ENCODE measurements around the gene PBLD. TPM values are rescaled to one million over a fixed set of nuclear protein-coding genes. Genes with fewer than 3 reads are reported as not detected.

Gene PBLD
- total RNA-seq, 1 donor from 2014 or later, result 8.6 TPM

DNA sequence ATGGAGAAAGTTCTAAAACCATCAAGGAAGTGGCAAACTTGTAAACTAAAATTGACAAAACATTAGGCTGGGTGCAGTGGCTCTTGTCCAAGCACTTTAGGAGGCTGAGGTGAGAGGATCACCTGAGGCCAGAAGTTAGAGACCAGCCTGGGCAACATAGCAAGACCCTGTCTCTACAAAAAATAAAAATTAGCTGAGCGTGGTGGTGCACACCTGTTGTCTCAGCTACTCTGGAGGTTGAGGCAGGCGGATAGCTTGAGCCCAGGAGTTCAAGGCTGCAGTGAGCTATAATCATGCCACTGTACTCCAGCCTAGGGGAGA, 30.3 kb downstream of the PBLD start:
- no peaks in the 10 kb centered on the region for H3K27me3 Mint-ChIP-seq (ENCODE audit: unreplicated experiment)
- no peak for DNase-seq (ENCODE audit: extremely low spot score, unreplicated experiment)
- no peaks in the 10 kb centered on the region for H3K9me3 Mint-ChIP-seq (ENCODE audit: unreplicated experiment)
- no peaks in the 10 kb centered on the region for H3K36me3 Mint-ChIP-seq (ENCODE audit: unreplicated experiment)
- peaks cover 10% of the 10 kb centered on the region for H3K4me1 Mint-ChIP-seq (ENCODE audit: unreplicated experiment)
- TF ChIP-seq, protein P1, sequence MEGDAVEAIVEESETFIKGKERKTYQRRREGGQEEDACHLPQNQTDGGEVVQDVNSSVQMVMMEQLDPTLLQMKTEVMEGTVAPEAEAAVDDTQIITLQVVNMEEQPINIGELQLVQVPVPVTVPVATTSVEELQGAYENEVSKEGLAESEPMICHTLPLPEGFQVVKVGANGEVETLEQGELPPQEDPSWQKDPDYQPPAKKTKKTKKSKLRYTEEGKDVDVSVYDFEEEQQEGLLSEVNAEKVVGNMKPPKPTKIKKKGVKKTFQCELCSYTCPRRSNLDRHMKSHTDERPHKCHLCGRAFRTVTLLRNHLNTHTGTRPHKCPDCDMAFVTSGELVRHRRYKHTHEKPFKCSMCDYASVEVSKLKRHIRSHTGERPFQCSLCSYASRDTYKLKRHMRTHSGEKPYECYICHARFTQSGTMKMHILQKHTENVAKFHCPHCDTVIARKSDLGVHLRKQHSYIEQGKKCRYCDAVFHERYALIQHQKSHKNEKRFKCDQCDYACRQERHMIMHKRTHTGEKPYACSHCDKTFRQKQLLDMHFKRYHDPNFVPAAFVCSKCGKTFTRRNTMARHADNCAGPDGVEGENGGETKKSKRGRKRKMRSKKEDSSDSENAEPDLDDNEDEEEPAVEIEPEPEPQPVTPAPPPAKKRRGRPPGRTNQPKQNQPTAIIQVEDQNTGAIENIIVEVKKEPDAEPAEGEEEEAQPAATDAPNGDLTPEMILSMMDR (IDR thresholded peaks at IDR 0.05), result no peak
- no peak overlapping the region for H3K27ac Mint-ChIP-seq (ENCODE audit: unreplicated experiment)
- no peak overlapping the region for H3K4me3 Mint-ChIP-seq (ENCODE audit: unreplicated experiment)

DNA sequence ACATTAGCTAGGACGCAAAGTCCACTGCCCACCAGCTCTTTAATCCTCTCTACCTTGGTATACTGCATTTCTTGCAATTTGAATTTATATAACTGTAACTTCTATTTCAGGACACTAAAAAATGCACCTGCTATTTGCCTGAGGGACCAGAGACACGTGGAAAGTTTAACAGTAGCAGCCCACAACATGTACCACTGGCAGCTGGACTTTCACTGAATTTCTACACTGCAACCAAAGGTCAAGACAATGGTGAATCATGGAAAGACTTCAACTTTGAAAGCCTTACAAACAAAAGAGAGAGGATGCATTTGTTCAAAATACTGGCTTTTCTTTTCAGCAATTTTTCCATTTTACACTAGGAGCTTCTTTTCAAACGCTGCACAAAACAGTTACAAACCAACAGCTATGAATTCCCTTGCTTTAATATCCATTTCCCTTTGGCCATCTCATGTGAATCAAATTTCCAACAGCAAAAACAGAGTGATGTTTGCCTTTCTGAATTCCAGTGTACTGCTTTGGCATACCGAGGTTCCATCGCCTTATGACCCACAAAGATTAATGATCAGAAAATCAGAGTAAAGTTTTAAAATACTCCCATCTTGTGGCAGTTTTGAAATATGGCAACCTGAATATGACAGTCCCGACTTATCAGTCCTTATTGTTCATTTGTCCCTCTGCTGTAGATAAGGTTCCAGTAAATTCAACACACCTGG, 30.8 kb downstream of the PBLD start:
- no peaks in the 10 kb centered on the region for H3K36me3 Mint-ChIP-seq (ENCODE audit: unreplicated experiment)
- H3K27ac Mint-ChIP-seq (ENCODE audit: unreplicated experiment), result peak overlapping the region; percentile 17
- H3K4me1 Mint-ChIP-seq (ENCODE audit: unreplicated experiment), result peaks cover 15% of the 10 kb centered on the region
- DNase-seq (ENCODE audit: extremely low spot score, unreplicated experiment), result no peak
- TF ChIP-seq, protein P1 (IDR thresholded peaks at IDR 0.05), result peak; percentile 71
- H3K9me3 Mint-ChIP-seq (ENCODE audit: unreplicated experiment), result no peaks in the 10 kb centered on the region
- H3K27me3 Mint-ChIP-seq (ENCODE audit: unreplicated experiment), result no peaks in the 10 kb centered on the region
- no peak overlapping the region for H3K4me3 Mint-ChIP-seq (ENCODE audit: unreplicated experiment)

DNA sequence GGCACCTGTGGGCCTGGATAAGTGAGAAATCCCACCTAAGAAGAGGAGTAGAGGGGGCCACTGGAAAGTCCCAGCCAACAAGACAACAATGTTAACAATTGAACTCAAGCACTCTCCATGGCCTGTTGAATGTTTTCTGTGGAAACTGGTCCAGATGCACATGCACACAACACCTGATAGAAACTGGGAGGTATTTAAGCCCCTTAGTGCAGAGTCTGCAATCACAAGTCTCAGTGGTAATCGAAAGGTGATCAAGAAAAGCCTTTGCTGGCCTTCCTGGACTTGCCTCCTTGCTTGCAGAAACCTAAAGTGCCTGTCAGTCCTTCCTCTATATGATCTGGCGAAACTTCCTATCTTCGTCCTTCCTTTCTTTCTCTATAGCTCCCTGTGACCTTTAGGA, 31.4 kb downstream of the PBLD start:
- no peaks in the 10 kb centered on the region for H3K36me3 Mint-ChIP-seq (ENCODE audit: unreplicated experiment)

DNA sequence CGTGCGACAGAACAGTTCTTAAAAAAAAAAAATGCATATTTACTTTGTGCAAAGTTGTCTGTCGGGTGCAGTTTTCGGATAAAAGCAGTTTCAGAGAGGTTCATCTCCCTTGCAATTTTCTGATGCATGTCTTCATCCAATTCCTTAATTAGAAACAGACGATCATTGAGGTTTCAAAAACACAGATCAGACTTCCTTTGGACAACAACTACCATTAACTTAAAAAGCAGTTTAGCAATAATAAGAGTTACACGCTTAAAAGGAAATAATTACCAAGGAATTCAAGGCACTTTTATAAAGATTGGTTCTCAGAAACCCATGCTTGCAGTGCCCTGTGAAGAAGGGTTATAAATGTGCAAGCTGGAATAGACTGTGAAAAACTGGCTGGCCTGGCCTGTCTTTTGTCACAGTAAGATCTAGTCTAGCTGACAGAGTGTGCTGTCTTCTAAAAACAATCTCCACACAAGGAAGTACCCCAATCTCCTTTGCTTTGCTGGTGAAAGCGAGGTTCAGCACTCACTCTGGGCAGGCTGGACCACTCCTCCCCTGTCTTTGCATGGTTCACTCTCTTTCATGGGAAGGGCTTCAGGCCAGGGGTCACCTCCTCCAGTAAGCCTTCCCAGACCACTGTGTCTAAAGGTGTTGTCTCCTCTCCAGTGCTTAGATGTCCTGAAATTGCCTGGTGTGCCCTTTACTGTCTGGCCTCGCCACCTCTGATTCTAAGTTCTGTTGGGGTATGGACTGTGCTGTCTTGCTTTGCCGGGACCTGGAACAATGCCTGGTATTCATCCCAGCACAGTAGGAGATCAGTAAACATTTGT, 35.7 kb downstream of the PBLD start:
- no peaks in the 10 kb centered on the region for H3K9me3 Mint-ChIP-seq (ENCODE audit: unreplicated experiment)
- no peak for DNase-seq (ENCODE audit: extremely low spot score, unreplicated experiment)
- H3K36me3 Mint-ChIP-seq (ENCODE audit: unreplicated experiment), result peaks cover 2% of the 10 kb centered on the region
- TF ChIP-seq, protein P1 (IDR thresholded peaks at IDR 0.05), result no peak
- no peak overlapping the region for H3K27ac Mint-ChIP-seq (ENCODE audit: unreplicated experiment)
- peaks cover 17% of the 10 kb centered on the region for H3K4me1 Mint-ChIP-seq (ENCODE audit: unreplicated experiment)
- no peaks in the 10 kb centered on the region for H3K27me3 Mint-ChIP-seq (ENCODE audit: unreplicated experiment)
- H3K4me3 Mint-ChIP-seq (ENCODE audit: unreplicated experiment), result no peak overlapping the region

More for the DNA sequence above, 31.4 kb downstream of the PBLD start:
- Mint-ChIP-seq H3K27ac (ENCODE audit: unreplicated experiment) (no peak overlapping the region), H3K9me3 (ENCODE audit: unreplicated experiment) (no peaks in the 10 kb centered on the region), H3K4me3 (ENCODE audit: unreplicated experiment) (no peak overlapping the region), H3K27me3 (ENCODE audit: unreplicated experiment) (no peaks in the 10 kb centered on the region), H3K4me1 (ENCODE audit: unreplicated experiment) (peaks cover 18% of the 10 kb centered on the region)
- TF ChIP-seq, protein P1 (IDR thresholded peaks at IDR 0.05), result no peak
- DNase-seq (ENCODE audit: extremely low spot score, unreplicated experiment), result no peak

DNA sequence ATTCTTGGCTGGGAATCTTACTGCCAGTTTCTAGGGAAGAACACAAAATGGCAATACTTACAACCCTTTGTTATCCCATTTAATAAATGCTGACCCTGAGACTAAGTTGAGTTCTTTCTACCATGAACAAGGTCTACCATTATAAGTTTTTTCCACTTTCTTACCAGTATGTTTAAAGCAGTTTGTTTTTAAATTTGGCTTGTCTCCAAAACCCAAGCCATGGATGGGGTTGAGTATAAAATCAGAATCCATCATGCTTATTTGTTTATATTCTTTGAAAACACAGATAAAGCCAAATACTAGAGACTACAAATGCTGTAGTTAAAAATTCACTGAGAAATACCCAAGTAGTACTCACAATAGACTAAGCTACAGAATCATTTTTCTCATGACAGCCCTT, 42.0 kb downstream of the PBLD start:
- Mint-ChIP-seq H3K27me3 (ENCODE audit: unreplicated experiment) (no peaks in the 10 kb centered on the region), H3K9me3 (ENCODE audit: unreplicated experiment) (no peaks in the 10 kb centered on the region), H3K4me1 (ENCODE audit: unreplicated experiment) (no peaks in the 10 kb centered on the region), H3K4me3 (ENCODE audit: unreplicated experiment) (no peak overlapping the region), H3K27ac (ENCODE audit: unreplicated experiment) (no peak overlapping the region), H3K36me3 (ENCODE audit: unreplicated experiment) (peaks cover 19% of the 10 kb centered on the region)
- TF ChIP-seq, protein P1 (IDR thresholded peaks at IDR 0.05), result no peak
- no peak for DNase-seq (ENCODE audit: extremely low spot score, unreplicated experiment)

Measured in osteocyte (in vitro differentiated cells).